GM23248 (cell line): Measurements from ENCODE around the gene ID1. TPM values are rescaled to one million over a fixed set of nuclear protein-coding genes. Genes with fewer than 3 reads are reported as not detected.
A peak's percentile ranks its signal among the peaks of the same experiment; 100 is the strongest.

Experiments used
- DNase-seq: peaks from one replicate; pipeline ENCODE4 v3.0.0-alpha.2; 2015
- H2AFZ ChIP-seq: fragments of 200-600 bp; sonication (generic); 2 replicates; pipeline ENCODE4 v1.6.1; 2016; ENCODE audit warnings: antibody characterized with exemption
- H3F3A ChIP-seq: fragments of 200-600 bp; sonication (generic); 2 replicates; pipeline ENCODE4 v1.6.1; 2016; ENCODE audit warnings: mild to moderate bottlenecking, antibody characterized with exemption, mixed run types; ENCODE audit not compliant: insufficient read depth
- H3K27ac ChIP-seq: fragments of 200-600 bp; sonication (generic); 2 replicates; pipeline ENCODE4 v1.5.1; 2016; ENCODE audit warnings: mild to moderate bottlenecking
- H3K27me3 ChIP-seq: fragments of 200-600 bp; sonication (generic); replicated peaks from 2 replicates; pipeline ENCODE4 v1.6.1; 2016; ENCODE audit warnings: mild to moderate bottlenecking; ENCODE audit not compliant: insufficient read depth
- H3K36me3 ChIP-seq: fragments of 200-600 bp; sonication (generic); 2 replicates; pipeline ENCODE4 v1.6.1; 2016; ENCODE audit warnings: low read depth, mild to moderate bottlenecking
- H3K4me1 ChIP-seq: fragments of 200-600 bp; sonication (generic); 2 replicates; pipeline ENCODE4 v1.6.1; 2016; ENCODE audit warnings: mild to moderate bottlenecking; ENCODE audit not compliant: insufficient read depth
- H3K4me2 ChIP-seq: fragments of 200-600 bp; sonication (generic); one replicate; pipeline ENCODE4 v1.6.1; 2016; ENCODE audit warnings: mild to moderate bottlenecking; ENCODE audit not compliant: unreplicated experiment
- H3K4me3 ChIP-seq: fragments of 200-600 bp; sonication (generic); 2 replicates; pipeline ENCODE4 v1.5.1; 2016; ENCODE audit warnings: mild to moderate bottlenecking
- H3K79me2 ChIP-seq: fragments of 200-600 bp; sonication (generic); 2 replicates; pipeline ENCODE4 v1.6.1; 2016; ENCODE audit warnings: mild to moderate bottlenecking; ENCODE audit not compliant: insufficient read depth
- H3K9ac ChIP-seq: fragments of 200-600 bp; sonication (generic); 2 replicates; pipeline ENCODE4 v1.6.1; 2016; ENCODE audit warnings: mild to moderate bottlenecking
- H3K9me2 ChIP-seq: fragments of 200-600 bp; sonication (generic); 2 replicates; pipeline ENCODE4 v1.6.1; 2016; ENCODE audit warnings: mixed run types, mild to moderate bottlenecking, moderate library complexity; ENCODE audit not compliant: insufficient read depth
- H3K9me3 ChIP-seq: fragments of 200-600 bp; sonication (generic); one replicate; pipeline ENCODE4 v1.6.1; 2017; ENCODE audit warnings: low read depth
- H4K20me1 ChIP-seq: fragments of 200-600 bp; sonication (generic); 2 replicates; pipeline ENCODE4 v1.6.0; 2016; ENCODE audit not compliant: insufficient read depth
- EZH2 ChIP-seq: fragments of 200-600 bp; sonication (generic); IDR thresholded peaks from 2 replicates; pipeline ENCODE4 v1.6.1; 2018; ENCODE audit warnings: antibody characterized with exemption, mild to moderate bottlenecking; ENCODE audit not compliant: insufficient read depth, poor library complexity, severe bottlenecking
- EZH2phosphoT487 ChIP-seq: fragments of 200-600 bp; sonication (generic); IDR thresholded peaks from 2 replicates; pipeline ENCODE4 v1.6.1; 2018; ENCODE audit warnings: antibody characterized with exemption, moderate library complexity, mild to moderate bottlenecking, low read depth; ENCODE audit not compliant: insufficient read depth
- WGBS, 2 experiments: methylation state at CpG; one replicate each; pipeline ENCODE4 v1.1.6; 2015 to 2017; ENCODE audit warnings: low lambda C conversion rate in 2 of 2, low coverage in 1 of 2; ENCODE audit errors: missing lambda C conversion rate in 2 of 2; 5-methylcytosine and 5-hydroxymethylcytosine counted together
- in situ Hi-C: fragments of 300-500 bp; cut with MboI; formaldehyde crosslinking; loops from 2 replicates; pipeline ENCODE4 v1.15.0; 2020
- polyA plus RNA-seq: library from polyadenylated mRNA; unstranded; fragments of >200 nt; fragmentation: Nextera tagmentation; extraction: Ambion mirVana; gene quantifications from 2 replicates; pipeline ENCODE4 v1.2.1, GENCODE V29; 2016
- total RNA-seq: library from RNA; depleted of rRNA; stranded (reverse); fragments of >200 nt; shearing (Covaris generic); gene quantifications from 2 replicates; pipeline ENCODE4 v1.2.3, GENCODE V29; 2014

Gene ID1
- total and polyA plus RNA-seq, 2 experiments from 2014 or later: 248 to 780 TPM

DNA sequence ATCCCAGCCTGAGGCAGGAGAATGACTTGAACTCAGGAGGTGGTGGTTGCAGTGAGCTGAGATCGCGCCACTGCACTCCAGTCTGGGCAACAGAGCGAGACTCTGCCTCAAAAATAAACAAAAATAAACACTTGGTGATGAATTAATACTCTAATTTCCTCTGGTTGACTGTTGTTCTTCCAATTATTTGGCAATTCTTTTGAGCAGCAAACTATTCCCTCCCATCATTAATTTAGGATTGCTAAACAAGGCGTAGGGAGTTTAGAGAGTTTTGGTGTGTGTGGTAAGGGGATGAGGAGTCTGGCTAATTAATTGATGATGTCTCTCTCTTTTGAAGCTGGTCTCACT, 2.7 kb upstream of the ID1 start:
- peak overlapping the region; percentile 41 for H3K4me3 ChIP-seq
- peaks cover 20% of the 10 kb centered on the region for H3K4me1 ChIP-seq
- H4K20me1 ChIP-seq: no peaks in the 10 kb centered on the region
- TF ChIP-seq EZH2 (no peak), EZH2phosphoT487 (no peak)
- peak overlapping the region; percentile 100 for H3K9ac ChIP-seq
- no peak for DNase-seq
- H3F3A ChIP-seq: peaks cover 47% of the 10 kb centered on the region
- H3K27ac ChIP-seq: peak overlapping the region; percentile 100
- in situ Hi-C loops: no loop called here
- H3K36me3 ChIP-seq: peaks cover 4% of the 10 kb centered on the region; the same call in 1 of the 2 replicates
- H3K9me3 ChIP-seq: no peaks in the 10 kb centered on the region
- H3K79me2 ChIP-seq: peaks cover 45% of the 10 kb centered on the region
- no peaks in the 10 kb centered on the region for H3K9me2 ChIP-seq
- H2AFZ ChIP-seq: peak overlapping the region; percentile 15; the same call in 1 of the 2 replicates
- peak overlapping the region; percentile 63 for H3K4me2 ChIP-seq
- 5 to 15% methylated on average over 4 of the region's 4 CpGs for WGBS, 2 experiments
- no peaks in the 10 kb centered on the region for H3K27me3 ChIP-seq

GRCh38 chr20:31602779-31603441, 2.2 kb upstream of the ID1 start:
- TF ChIP-seq EZH2 (no peak), EZH2phosphoT487 (no peak)
- in situ Hi-C loops: no loop called here
- H3K9me2 ChIP-seq: no peaks in the 10 kb centered on the region
- H2AFZ ChIP-seq: peak overlapping the region; percentile 15; the same call in 1 of the 2 replicates
- H3K36me3 ChIP-seq: peaks cover 4% of the 10 kb centered on the region; the same call in 1 of the 2 replicates
- peak overlapping the region; percentile 100 for H3K9ac ChIP-seq
- H3F3A ChIP-seq: peaks cover 50% of the 10 kb centered on the region
- H3K4me2 ChIP-seq: peak overlapping the region; percentile 63
- H3K27me3 ChIP-seq: no peaks in the 10 kb centered on the region
- peaks cover 41% of the 10 kb centered on the region for H3K79me2 ChIP-seq
- H3K4me1 ChIP-seq: peaks cover 25% of the 10 kb centered on the region
- peak; percentile 94 for DNase-seq
- 34 to 36% methylated on average over 17 of the region's 17 CpGs for WGBS, 2 experiments
- H3K27ac ChIP-seq: peak overlapping the region; percentile 100
- no peaks in the 10 kb centered on the region for H3K9me3 ChIP-seq
- peak overlapping the region; percentile 41 for H3K4me3 ChIP-seq
- no peaks in the 10 kb centered on the region for H4K20me1 ChIP-seq

GRCh38 chr20:31603822-31604566, 1.1 kb upstream of the ID1 start:
- H3F3A ChIP-seq: peaks cover 55% of the 10 kb centered on the region
- WGBS, 2 experiments: 13 to 15% methylated on average over 42 to 43 of the region's 43 CpGs
- H3K4me2 ChIP-seq: peak overlapping the region; percentile 98
- H3K27me3 ChIP-seq: no peaks in the 10 kb centered on the region
- peaks cover 31% of the 10 kb centered on the region for H3K79me2 ChIP-seq
- peak overlapping the region; percentile 100 for H3K27ac ChIP-seq
- H3K4me3 ChIP-seq: peak overlapping the region; percentile 98
- no peak overlapping the region for H2AFZ ChIP-seq
- peaks cover 4% of the 10 kb centered on the region; the same call in 1 of the 2 replicates for H3K36me3 ChIP-seq
- peak overlapping the region; percentile 100 for H3K9ac ChIP-seq
- no peak for TF ChIP-seq EZH2phosphoT487
- TF ChIP-seq EZH2: no peak
- no peaks in the 10 kb centered on the region for H3K9me3 ChIP-seq
- in situ Hi-C loops: no loop called here
- H4K20me1 ChIP-seq: no peaks in the 10 kb centered on the region
- no peaks in the 10 kb centered on the region for H3K9me2 ChIP-seq
- H3K4me1 ChIP-seq: peaks cover 34% of the 10 kb centered on the region
- DNase-seq: peak; percentile 100

- Histone ChIP-seq H3K9me2 (no peaks in the 10 kb centered on the region), H3K4me1 (peaks cover 34% of the 10 kb centered on the region), H3K9ac (peak overlapping the region; percentile 100), H3K27ac (peak overlapping the region; percentile 100), H4K20me1 (no peaks in the 10 kb centered on the region), H3K27me3 (no peaks in the 10 kb centered on the region), H2AFZ (no peak overlapping the region), H3K79me2 (peaks cover 25% of the 10 kb centered on the region), H3F3A (peaks cover 61% of the 10 kb centered on the region), H3K36me3 (peaks cover 4% of the 10 kb centered on the region; the same call in 1 of the 2 replicates), H3K4me2 (peak overlapping the region; percentile 98), H3K9me3 (no peaks in the 10 kb centered on the region), H3K4me3 (peak overlapping the region; percentile 98)
- TF ChIP-seq EZH2phosphoT487 (0 out of 2 replicates have a peak, but pooled peaks have one; percentile 42), EZH2 (no peak)
- 1% methylated on average over 14 of the region's 14 CpGs for WGBS, 2 experiments
- in situ Hi-C loops: no loop called here
- DNase-seq: no peak
Measured at GRCh38 chr20:31604567-31605030, 490 bp upstream of the ID1 start.
